Measurements from ENCODE around the gene MVP. TPM values are rescaled to one million over a fixed set of nuclear protein-coding genes. Genes with fewer than 3 reads are reported as not detected.
A peak's percentile ranks its signal among the peaks of the same experiment; 100 is the strongest.

The MVP gene
- total RNA-seq, 1 experiment from 2014 or later = 75.1 TPM

GRCh38 chr16:29805232-29806098 lies 14.8 kb upstream of the MVP start:
- H3K27ac ChIP-seq (ENCODE audit: low read depth, low read length) = peak overlapping the region; percentile 85
- H3K79me2 ChIP-seq (ENCODE audit: insufficient read depth, low read length) = peaks cover 33% of the 10 kb centered on the region
- DNase-seq (ENCODE audit: low read depth, low spot score) (peak; percentile 93), ATAC-seq (peak; percentile 56)
- POLR2A ChIA-PET = interaction anchor here (0.7 to 1.2 kb wide), 4 partner anchors 10 to 105 kb away, joined by 3 to 4 read pairs (median 4); partner anchors contain the start of genes KIF22 and MVP
- H3K9me2 ChIP-seq (ENCODE audit: insufficient read depth) = no peaks in the 10 kb centered on the region
- TF ChIP-seq YY1 (IDR thresholded peaks at IDR 0.05; ENCODE audit: extremely low read depth, insufficient replicate concordance, low read depth, low read length) = peak; percentile 95
- TF ChIP-seq ZBTB33 (IDR thresholded peaks at IDR 0.05; ENCODE audit: extremely low read depth, insufficient replicate concordance, low read length) = peak; percentile 89
- TF ChIP-seq POLR2A (IDR thresholded peaks at IDR 0.05; ENCODE audit: borderline replicate concordance, extremely low read depth, insufficient read depth, insufficient read length) = peak; percentile 75
- no peak for TF ChIP-seq CBX3 (IDR thresholded peaks at IDR 0.05; ENCODE audit: low read depth)
- TF ChIP-seq POLR2AphosphoS5 (IDR thresholded peaks at IDR 0.05; ENCODE audit: low read depth, low read length) = peak; percentile 94
- TF ChIP-seq EZH2phosphoT487 (IDR thresholded peaks at IDR 0.05; ENCODE audit: borderline replicate concordance) = no peak
- TF ChIP-seq ZFX (IDR thresholded peaks at IDR 0.05) = peak; percentile 31; the same call in 1 of the 2 replicates
- H3K27me3 ChIP-seq (ENCODE audit: insufficient read depth, low read length) = no peaks in the 10 kb centered on the region
- H3K4me3 ChIP-seq (replicated peaks in 1 of 2; ENCODE audit: low read depth in 1 of 2, low read length in 2 of 2) = peak overlapping the region; percentile 67 to 70
- peaks cover 9 to 38% of the 10 kb centered on the region in 2 experiments; a peak in 3 of 4 replicates for H3K36me3 ChIP-seq (ENCODE audit: control insufficient read depth in 1 of 2, insufficient read depth in 2 of 2, low read length in 2 of 2)
- H3K9me3 ChIP-seq (ENCODE audit: control insufficient read depth in 1 of 2, insufficient read depth in 1 of 2, low read depth in 1 of 2, low read length in 2 of 2) = no peaks in the 10 kb centered on the region
- no peaks in the 10 kb centered on the region for H4K20me1 ChIP-seq (ENCODE audit: insufficient read depth)
- RAD21 ChIA-PET (ENCODE audit: low non-redundant PET in 1 of 2, low total read pairs in 2 of 2, uncharacterized antibody in 2 of 2, unreplicated experiment in 2 of 2) = interaction anchor here (0.9 to 1.1 kb wide), 2 partner anchors 11 to 105 kb away, joined by 4 to 9 read pairs; partner anchors contain the start of gene PAGR1 (in 1 of the 2)
- H3K9ac ChIP-seq (ENCODE audit: low read length) = peak overlapping the region; percentile 84
- peak overlapping the region; percentile 87 for H3K4me2 ChIP-seq (ENCODE audit: low read length)
- intact Hi-C loops (cut with micrococcal nuclease) = loop anchor here (2.0 kb wide), 1 partner anchor 15 kb away; the partner anchor contains the start of gene KIF22
- no TSS peak for BruUV-seq (replicated peaks)
- peaks cover 26 to 54% of the 10 kb centered on the region in 2 experiments for H3K4me1 ChIP-seq (ENCODE audit: control insufficient read depth in 1 of 2, insufficient read depth in 2 of 2, low read length in 2 of 2)
- H2AFZ ChIP-seq (ENCODE audit: low read depth, low read length, poor library complexity, severe bottlenecking) = no peak overlapping the region
- CTCF ChIA-PET = interaction anchor here (0.6 to 3.5 kb wide), 5 partner anchors 9 to 43 kb away, joined by 3 to 36 read pairs (median 6); partner anchors contain the start of genes KIF22 and PAGR1

Data from HCT116 (cell line).